ACC112 (cell line): ENCODE data around the gene ZNF804B.

Source experiments
- H2AFZ ChIP-seq: fragments of 200-600 bp; sonication (generic); one replicate; pipeline ENCODE4 v1.6.0; 2017; ENCODE audit warnings: antibody characterized with exemption, low read length; ENCODE audit not compliant: unreplicated experiment
- H3K27ac ChIP-seq: fragments of 200-600 bp; sonication (generic); 2 replicates; pipeline ENCODE4 v1.5.1; 2014; ENCODE audit warnings: low read depth, mild to moderate bottlenecking, antibody characterized with exemption, low read length, moderate library complexity
- H3K27me3 ChIP-seq: fragments of 200-600 bp; sonication (generic); 2 replicates; pipeline ENCODE4 v1.6.1; 2014; ENCODE audit warnings: mild to moderate bottlenecking, antibody characterized with exemption, low read length, moderate library complexity, mixed read lengths; ENCODE audit not compliant: insufficient read depth
- H3K36me3 ChIP-seq: fragments of 200-600 bp; sonication (generic); 2 replicates; pipeline ENCODE4 v1.6.1; 2016; ENCODE audit warnings: mild to moderate bottlenecking, antibody characterized with exemption, low read length, moderate library complexity, mixed read lengths; ENCODE audit not compliant: insufficient read depth
- H3K4me1 ChIP-seq: fragments of 200-600 bp; sonication (generic); one replicate; pipeline ENCODE4 v1.6.1; 2016; ENCODE audit warnings: low read length, mixed read lengths; ENCODE audit not compliant: insufficient read depth, unreplicated experiment, control insufficient read depth
- H3K4me3 ChIP-seq: fragments of 200-600 bp; sonication (generic); 2 replicates; pipeline ENCODE4 v1.5.1; 2014; ENCODE audit warnings: mild to moderate bottlenecking, low read depth, low read length
- H3K79me2 ChIP-seq: fragments of 200-600 bp; sonication (generic); one replicate; pipeline ENCODE4 v1.6.0; 2016; ENCODE audit warnings: low read length; ENCODE audit not compliant: control insufficient read depth, unreplicated experiment, insufficient read depth

The ZNF804B gene

GRCh38 chr7:88835147-88835728, 75.7 kb downstream of the ZNF804B start:
- Histone ChIP-seq H3K27me3 (no peaks in the 10 kb centered on the region), H2AFZ (no peak overlapping the region), H3K36me3 (no peaks in the 10 kb centered on the region), H3K4me1 (no peaks in the 10 kb centered on the region), H3K27ac (no peak overlapping the region), H3K79me2 (no peaks in the 10 kb centered on the region), H3K4me3 (no peak overlapping the region)

GRCh38 chr7:88842201-88842600, 82.7 kb downstream of the ZNF804B start:
- no peaks in the 10 kb centered on the region for H3K79me2 ChIP-seq
- H3K36me3 ChIP-seq, result no peaks in the 10 kb centered on the region
- H3K27me3 ChIP-seq, result no peaks in the 10 kb centered on the region
- H2AFZ ChIP-seq, result no peak overlapping the region
- H3K27ac ChIP-seq, result no peak overlapping the region
- H3K4me3 ChIP-seq, result no peak overlapping the region
- no peaks in the 10 kb centered on the region for H3K4me1 ChIP-seq

GRCh38 chr7:88845091-88845490, 85.6 kb downstream of the ZNF804B start:
- Histone ChIP-seq H2AFZ (no peak overlapping the region), H3K4me1 (no peaks in the 10 kb centered on the region), H3K79me2 (no peaks in the 10 kb centered on the region), H3K27me3 (no peaks in the 10 kb centered on the region), H3K4me3 (no peak overlapping the region), H3K27ac (no peak overlapping the region), H3K36me3 (no peaks in the 10 kb centered on the region)

GRCh38 chr7:88851220-88851619, 91.7 kb downstream of the ZNF804B start:
- Histone ChIP-seq H3K36me3 (no peaks in the 10 kb centered on the region), H3K79me2 (no peaks in the 10 kb centered on the region), H3K27ac (no peak overlapping the region), H3K4me3 (no peak overlapping the region), H2AFZ (no peak overlapping the region), H3K4me1 (no peaks in the 10 kb centered on the region), H3K27me3 (no peaks in the 10 kb centered on the region)

GRCh38 chr7:88859288-88859687, 99.8 kb downstream of the ZNF804B start:
- no peaks in the 10 kb centered on the region for H3K36me3 ChIP-seq
- no peaks in the 10 kb centered on the region for H3K27me3 ChIP-seq
- no peak overlapping the region for H3K4me3 ChIP-seq
- H3K4me1 ChIP-seq, result no peaks in the 10 kb centered on the region
- no peak overlapping the region for H2AFZ ChIP-seq
- no peak overlapping the region for H3K27ac ChIP-seq
- H3K79me2 ChIP-seq, result no peaks in the 10 kb centered on the region

- Histone ChIP-seq H3K36me3 (no peaks in the 10 kb centered on the region), H3K4me3 (no peak overlapping the region), H2AFZ (no peak overlapping the region), H3K79me2 (no peaks in the 10 kb centered on the region), H3K27me3 (no peaks in the 10 kb centered on the region), H3K27ac (no peak overlapping the region), H3K4me1 (no peaks in the 10 kb centered on the region)
Observed at GRCh38 chr7:88866265-88866863, 106.9 kb downstream of the ZNF804B start.

- Histone ChIP-seq H3K36me3 (no peaks in the 10 kb centered on the region), H3K79me2 (no peaks in the 10 kb centered on the region), H2AFZ (no peak overlapping the region), H3K27me3 (no peaks in the 10 kb centered on the region), H3K4me1 (no peaks in the 10 kb centered on the region), H3K4me3 (no peak overlapping the region), H3K27ac (no peak overlapping the region)
Observed at GRCh38 chr7:88867158-88867557, 107.7 kb downstream of the ZNF804B start.

GRCh38 chr7:88868456-88868855, 109.0 kb downstream of the ZNF804B start:
- Histone ChIP-seq H3K4me1 (no peaks in the 10 kb centered on the region), H3K27ac (no peak overlapping the region), H3K4me3 (no peak overlapping the region), H3K27me3 (no peaks in the 10 kb centered on the region), H3K79me2 (no peaks in the 10 kb centered on the region), H2AFZ (no peak overlapping the region), H3K36me3 (no peaks in the 10 kb centered on the region)

- Histone ChIP-seq H3K27ac (no peak overlapping the region), H3K27me3 (no peaks in the 10 kb centered on the region), H2AFZ (no peak overlapping the region), H3K4me3 (no peak overlapping the region), H3K36me3 (no peaks in the 10 kb centered on the region), H3K4me1 (no peaks in the 10 kb centered on the region), H3K79me2 (no peaks in the 10 kb centered on the region)
Observed at GRCh38 chr7:88881136-88881535, 121.6 kb downstream of the ZNF804B start.

GRCh38 chr7:88885131-88885530, 125.6 kb downstream of the ZNF804B start:
- Histone ChIP-seq H3K27me3 (no peaks in the 10 kb centered on the region), H3K27ac (no peak overlapping the region), H3K79me2 (no peaks in the 10 kb centered on the region), H3K4me1 (no peaks in the 10 kb centered on the region), H3K4me3 (no peak overlapping the region), H2AFZ (no peak overlapping the region), H3K36me3 (no peaks in the 10 kb centered on the region)

- Histone ChIP-seq H3K36me3 (no peaks in the 10 kb centered on the region), H2AFZ (no peak overlapping the region), H3K4me1 (no peaks in the 10 kb centered on the region), H3K4me3 (no peak overlapping the region), H3K27me3 (no peaks in the 10 kb centered on the region), H3K79me2 (no peaks in the 10 kb centered on the region), H3K27ac (no peak overlapping the region)
Observed at GRCh38 chr7:88888684-88889083, 129.2 kb downstream of the ZNF804B start.
